Lower leg skin (tissue), 3 donors: ENCODE data around the gene FGF21.

ENCODE experiments used
- CTCF ChIP-seq, 3 donors: fragments of 450-650 bp; IDR thresholded peaks; one replicate each; pipeline ENCODE4 v1.5.1; 2016; ENCODE audit warnings: antibody characterized with exemption in 3 of 3, mild to moderate bottlenecking in 3 of 3, moderate library complexity in 2 of 3
- POLR2A ChIP-seq, 2 donors: fragments of 450-650 bp; IDR thresholded peaks; one replicate each; pipeline ENCODE4 v1.6.1; 2016 to 2017; ENCODE audit warnings: antibody characterized with exemption in 2 of 2, mild to moderate bottlenecking in 1 of 2, moderate library complexity in 1 of 2

- TF ChIP-seq CTCF (IDR thresholded peaks at IDR 0.05) (no peak), POLR2A (IDR thresholded peaks at IDR 0.05) (no peak)
Observed at GRCh38 chr19:48807590-48808308, 52.4 kb downstream of the FGF21 start.
